Progenitor cell of endocrine pancreas (in vitro differentiated cells): ENCODE measurements around the gene ADGRV1. TPM values are rescaled to one million over a fixed set of nuclear protein-coding genes. Genes with fewer than 3 reads are reported as not detected.

Source experiments
- DNase-seq: peaks from one replicate; pipeline ENCODE4 v3.0.0; 2021; ENCODE audit warnings: low spot score; ENCODE audit not compliant: unreplicated experiment
- H3K27ac Mint-ChIP-seq: 2 replicates; pipeline ENCODE4 v1.8.0; 2021; ENCODE audit warnings: mild to moderate bottlenecking, moderate library complexity, mixed read lengths
- H3K27me3 Mint-ChIP-seq: 2 replicates; pipeline ENCODE4 v1.8.0; 2021; ENCODE audit warnings: mixed read lengths
- H3K36me3 Mint-ChIP-seq: 2 replicates; pipeline ENCODE4 v1.8.0; 2022; ENCODE audit warnings: mixed read lengths; ENCODE audit not compliant: insufficient read depth
- H3K4me1 Mint-ChIP-seq: 2 replicates; pipeline ENCODE4 v1.8.0; 2021; ENCODE audit warnings: low read depth, mixed read lengths
- H3K4me3 Mint-ChIP-seq: 2 replicates; pipeline ENCODE4 v1.8.0; 2021; ENCODE audit warnings: low read depth, mild to moderate bottlenecking, moderate library complexity, mixed read lengths
- H3K9me3 Mint-ChIP-seq: 2 replicates; pipeline ENCODE4 v1.8.0; 2021; ENCODE audit warnings: low read depth, mixed read lengths
- CTCF ChIP-seq: fragments of 200-600 bp; sonication (generic); IDR thresholded peaks from one replicate; pipeline ENCODE4 v1.5.0; 2021; ENCODE audit warnings: antibody characterized with exemption, mild to moderate bottlenecking; ENCODE audit not compliant: unreplicated experiment
- total RNA-seq: library from RNA; stranded (reverse); gene quantifications from 2 replicates; pipeline ENCODE4 v1.2.1, GENCODE V29; 2021

ADGRV1 gene
- total RNA-seq, 1 donor from 2014 or later = 82.3 TPM

- peaks cover 10% of the 10 kb centered on the region for H3K4me1 Mint-ChIP-seq
- H3K9me3 Mint-ChIP-seq = no peaks in the 10 kb centered on the region
- TF ChIP-seq CTCF = no peak
- no peaks in the 10 kb centered on the region for H3K36me3 Mint-ChIP-seq
- no peaks in the 10 kb centered on the region for H3K27me3 Mint-ChIP-seq
- no peak for DNase-seq
- no peak overlapping the region for H3K27ac Mint-ChIP-seq
- H3K4me3 Mint-ChIP-seq = no peak overlapping the region
Observed at GRCh38 chr5:91129748-91130147, 571.2 kb downstream of the ADGRV1 start.

DNA sequence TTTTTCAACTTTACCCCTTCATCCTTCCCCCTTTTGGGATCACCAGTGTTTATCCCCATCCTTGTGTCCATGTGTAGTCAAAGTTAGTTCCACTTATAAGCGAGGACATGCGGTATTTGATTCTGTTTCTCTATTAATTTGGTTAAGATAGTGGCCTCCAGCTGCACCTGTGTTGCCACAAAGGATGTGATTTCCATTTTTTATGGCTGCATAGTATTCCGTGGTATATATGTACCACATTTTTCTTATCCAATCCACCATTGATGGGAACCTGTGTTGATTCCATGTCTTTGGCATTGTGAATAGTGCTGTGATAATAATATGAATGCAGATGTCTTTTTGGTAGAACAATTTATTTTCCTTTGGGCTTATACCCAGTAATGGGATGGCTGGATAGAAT lies 572.2 kb downstream of the ADGRV1 start:
- Mint-ChIP-seq H3K27ac (no peak overlapping the region), H3K36me3 (no peaks in the 10 kb centered on the region), H3K4me1 (peaks cover 13% of the 10 kb centered on the region), H3K4me3 (no peak overlapping the region), H3K9me3 (no peaks in the 10 kb centered on the region), H3K27me3 (no peaks in the 10 kb centered on the region)
- TF ChIP-seq CTCF = no peak
- no peak for DNase-seq

DNA sequence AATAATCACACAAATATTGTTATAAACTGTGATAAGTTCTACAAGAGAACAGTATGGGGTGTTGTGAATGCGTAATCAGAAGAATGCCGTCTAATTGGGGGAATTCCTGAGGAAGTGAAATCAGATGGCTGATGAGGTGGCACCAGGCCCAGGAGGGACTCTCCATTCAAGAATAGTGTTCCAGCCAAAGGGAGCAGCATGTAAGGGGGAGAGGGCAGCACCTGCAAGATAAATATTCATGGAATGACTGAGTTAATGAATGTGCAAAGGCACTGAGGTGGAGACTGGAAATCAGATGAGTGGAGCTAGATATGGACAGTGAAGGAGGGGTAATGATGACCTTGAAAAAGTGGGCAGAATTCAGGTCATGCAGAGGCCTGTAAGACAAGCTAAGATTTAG lies 574.0 kb downstream of the ADGRV1 start:
- TF ChIP-seq CTCF = no peak
- H3K9me3 Mint-ChIP-seq = no peaks in the 10 kb centered on the region
- no peak overlapping the region for H3K27ac Mint-ChIP-seq
- peaks cover 17% of the 10 kb centered on the region for H3K4me1 Mint-ChIP-seq
- no peaks in the 10 kb centered on the region for H3K27me3 Mint-ChIP-seq
- no peak for DNase-seq
- H3K4me3 Mint-ChIP-seq = no peak overlapping the region
- no peaks in the 10 kb centered on the region for H3K36me3 Mint-ChIP-seq

DNA sequence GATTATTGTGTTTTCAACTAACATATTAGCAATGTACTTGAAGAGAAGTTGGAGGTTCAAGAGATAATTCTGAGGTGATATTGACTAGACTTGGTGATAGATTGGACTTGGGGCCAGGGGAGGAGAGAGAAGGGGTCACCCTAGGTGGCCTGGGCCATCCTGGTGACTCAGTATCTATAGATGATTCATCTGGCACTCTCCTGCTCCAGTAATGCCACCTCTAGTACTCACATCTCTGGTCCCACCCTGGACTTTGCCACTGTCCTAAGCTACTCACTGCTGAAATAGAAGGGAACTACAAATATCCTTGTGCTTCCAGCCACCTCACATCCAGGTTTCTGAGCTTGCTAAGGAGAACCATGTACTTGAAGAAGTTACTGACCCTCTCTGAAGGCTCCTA lies 574.6 kb downstream of the ADGRV1 start:
- no peaks in the 10 kb centered on the region for H3K9me3 Mint-ChIP-seq
- no peak for DNase-seq
- no peaks in the 10 kb centered on the region for H3K36me3 Mint-ChIP-seq
- peaks cover 14% of the 10 kb centered on the region for H3K4me1 Mint-ChIP-seq
- no peak for TF ChIP-seq CTCF
- H3K27ac Mint-ChIP-seq = no peak overlapping the region
- no peak overlapping the region for H3K4me3 Mint-ChIP-seq
- no peaks in the 10 kb centered on the region for H3K27me3 Mint-ChIP-seq

- Mint-ChIP-seq H3K36me3 (no peaks in the 10 kb centered on the region), H3K4me1 (peaks cover 9% of the 10 kb centered on the region), H3K9me3 (no peaks in the 10 kb centered on the region), H3K4me3 (no peak overlapping the region), H3K27ac (peak overlapping the region; percentile 13), H3K27me3 (no peaks in the 10 kb centered on the region)
- no peak for TF ChIP-seq CTCF
- no peak for DNase-seq
Observed at GRCh38 chr5:91135475-91136248, 577.1 kb downstream of the ADGRV1 start.
